Superior temporal gyrus (tissue), 1 donor: Measurements from ENCODE around the gene TMEM178A.
A peak's percentile ranks its signal among the peaks of the same experiment; 100 is the strongest.

ENCODE experiments used
- DNase-seq: peaks from one replicate; pipeline ENCODE4 v3.0.0-alpha.2; 2016; ENCODE audit errors: extremely low spot score

TMEM178A gene

DNA sequence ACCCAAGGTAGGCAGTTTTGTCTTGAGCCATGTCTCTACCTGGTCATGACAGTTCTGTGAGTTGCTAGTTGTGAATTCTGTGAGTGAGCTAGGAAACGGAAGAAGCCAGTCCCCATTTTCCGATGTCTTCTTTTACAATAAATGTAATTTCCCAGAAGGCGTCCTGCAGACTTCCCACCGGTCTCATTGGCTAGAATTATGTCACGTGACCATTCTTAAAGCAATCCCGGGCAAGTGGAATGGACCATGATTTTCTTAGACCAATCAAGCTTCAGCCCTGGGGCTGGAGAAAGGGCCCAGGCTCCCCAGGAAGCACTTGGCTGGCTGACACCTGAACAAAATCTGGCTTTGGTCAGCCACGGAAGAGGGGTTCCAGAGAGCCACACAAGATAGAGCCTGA lies 10.6 kb downstream of the TMEM178A start:
- DNase-seq: no peak

GRCh38 chr2:39678170-39678569 lies 12.5 kb downstream of the TMEM178A start:
- DNase-seq: no peak

- peak; percentile 43 for DNase-seq
Observed at GRCh38 chr2:39679805-39680204, 14.1 kb downstream of the TMEM178A start.

DNA sequence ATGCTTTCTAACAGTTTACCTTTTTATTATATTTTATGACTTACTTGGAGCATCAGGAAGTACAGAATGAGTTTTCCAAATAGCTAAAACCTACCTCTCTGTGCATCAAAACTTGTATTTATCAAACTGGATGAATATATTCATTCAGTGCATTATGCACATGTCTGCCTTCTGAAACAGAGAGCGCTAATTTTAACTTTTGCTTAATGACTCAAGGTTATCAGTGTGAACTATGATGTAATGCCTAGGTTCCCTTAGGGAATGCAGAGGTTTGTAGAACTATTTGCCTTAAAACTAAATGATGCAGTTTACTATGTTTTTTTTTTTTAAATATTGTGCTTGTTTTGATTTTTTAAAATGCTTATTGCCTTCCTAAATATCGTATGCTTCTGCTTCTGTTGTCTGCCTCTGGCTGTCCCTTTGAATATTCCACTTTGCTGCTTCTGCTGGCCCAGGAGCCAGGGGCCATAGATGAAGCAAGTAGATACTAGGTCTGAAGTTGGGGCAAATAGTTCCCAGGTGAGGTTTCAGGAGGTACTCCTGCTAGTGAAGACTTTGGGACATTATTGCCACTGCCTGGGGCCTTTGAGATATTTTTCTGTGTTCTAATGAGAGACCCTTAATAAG lies 16.5 kb downstream of the TMEM178A start:
- DNase-seq: peak; percentile 21

DNA sequence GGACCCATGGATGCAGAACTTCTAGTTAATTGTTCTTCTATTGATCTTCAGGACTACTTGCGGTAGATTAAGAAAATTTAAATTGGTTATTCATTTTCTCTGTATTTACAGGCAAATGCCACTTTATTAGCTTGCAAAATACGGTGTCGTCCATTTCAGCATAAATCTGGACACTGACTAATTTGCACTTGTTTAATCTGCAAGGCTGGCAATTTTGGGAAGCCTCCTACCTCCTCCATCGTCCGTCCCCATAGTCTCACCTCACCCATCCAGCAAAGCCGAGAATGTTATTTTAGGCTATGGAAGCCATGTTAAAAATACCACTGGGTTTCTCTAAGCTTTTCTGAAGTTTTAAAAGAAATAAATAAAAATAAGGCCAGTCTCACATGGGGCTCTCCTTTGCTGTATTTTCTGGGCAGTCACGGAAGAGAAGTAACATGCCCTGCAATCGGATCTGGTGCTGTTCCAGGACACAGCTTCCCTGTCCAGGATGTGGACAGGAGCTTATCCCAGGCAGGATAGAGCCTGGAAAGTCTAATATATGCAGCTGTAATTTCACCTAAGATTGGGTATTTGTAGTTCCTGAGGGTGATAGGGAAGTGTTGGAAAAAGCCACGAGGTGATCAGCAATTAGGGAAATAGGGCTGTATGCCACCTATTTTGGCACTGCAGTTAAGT lies 17.4 kb downstream of the TMEM178A start:
- DNase-seq: no peak

DNA sequence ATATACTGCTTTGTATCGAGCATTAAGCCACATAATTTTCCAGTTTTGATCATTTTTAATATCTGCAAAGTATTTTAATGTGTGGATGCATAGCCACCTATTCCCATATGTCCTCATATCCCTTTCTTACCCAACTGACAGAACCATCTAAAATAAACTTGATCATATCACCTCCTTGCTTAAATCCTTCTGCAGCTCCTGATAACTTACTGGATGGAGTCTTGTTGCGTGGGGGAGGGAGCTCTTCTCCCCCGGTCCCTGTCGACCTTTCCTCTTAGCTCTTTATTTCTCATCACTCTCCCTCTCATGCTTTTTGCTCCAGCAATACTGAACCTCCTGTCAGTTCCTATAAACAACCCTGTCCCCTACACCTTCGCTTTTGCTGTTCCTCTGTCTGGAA lies 18.7 kb downstream of the TMEM178A start:
- no peak for DNase-seq

- DNase-seq: no peak
Observed at GRCh38 chr2:39685126-39685525, 19.4 kb downstream of the TMEM178A start.

- DNase-seq: no peak
Observed at GRCh38 chr2:39686456-39686855, 20.7 kb downstream of the TMEM178A start.

DNA sequence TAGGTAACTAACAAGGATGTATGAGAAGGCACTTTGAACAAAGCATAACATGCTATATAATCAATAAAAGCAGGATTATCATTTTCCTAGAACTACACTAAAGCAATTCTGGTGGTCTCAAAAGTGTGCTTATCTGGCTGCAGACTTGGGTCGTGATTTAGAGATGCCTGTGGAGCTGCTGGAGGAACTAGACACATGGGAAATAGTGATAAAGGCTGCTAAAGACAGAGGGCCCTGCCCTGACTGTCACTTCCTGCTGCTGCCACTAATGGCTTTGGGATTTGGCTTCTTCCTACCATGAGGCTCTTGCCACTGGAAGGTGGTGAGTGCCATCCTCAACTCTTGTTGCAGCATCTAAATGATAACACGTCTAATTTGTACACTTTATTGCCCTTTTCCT lies 22.5 kb downstream of the TMEM178A start:
- DNase-seq: no peak

GRCh38 chr2:39689272-39689841 lies 23.6 kb downstream of the TMEM178A start:
- no peak for DNase-seq

DNA sequence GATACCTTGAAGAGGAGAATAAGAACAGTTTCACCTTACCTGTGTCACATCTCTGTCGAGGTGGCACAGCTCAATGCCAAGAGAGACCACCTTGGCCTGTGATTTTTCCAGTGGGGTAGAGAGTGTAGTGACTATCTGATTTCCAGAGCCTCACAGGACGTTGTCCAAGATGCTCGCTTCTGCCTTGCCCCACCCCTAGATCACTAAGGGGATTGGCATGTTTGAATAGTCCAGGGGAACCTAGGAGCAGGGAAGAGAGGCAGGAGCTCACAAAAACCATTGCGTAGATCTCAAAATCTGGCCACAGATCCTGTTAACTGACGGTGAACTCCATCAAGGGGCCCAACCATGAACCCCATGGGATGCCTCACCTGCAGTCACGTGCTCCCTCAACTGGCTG lies 24.2 kb downstream of the TMEM178A start:
- no peak for DNase-seq

GRCh38 chr2:39693245-39693644 lies 27.5 kb downstream of the TMEM178A start:
- no peak for DNase-seq

- no peak for DNase-seq
Observed at GRCh38 chr2:39696101-39696553, 30.4 kb downstream of the TMEM178A start.

DNA sequence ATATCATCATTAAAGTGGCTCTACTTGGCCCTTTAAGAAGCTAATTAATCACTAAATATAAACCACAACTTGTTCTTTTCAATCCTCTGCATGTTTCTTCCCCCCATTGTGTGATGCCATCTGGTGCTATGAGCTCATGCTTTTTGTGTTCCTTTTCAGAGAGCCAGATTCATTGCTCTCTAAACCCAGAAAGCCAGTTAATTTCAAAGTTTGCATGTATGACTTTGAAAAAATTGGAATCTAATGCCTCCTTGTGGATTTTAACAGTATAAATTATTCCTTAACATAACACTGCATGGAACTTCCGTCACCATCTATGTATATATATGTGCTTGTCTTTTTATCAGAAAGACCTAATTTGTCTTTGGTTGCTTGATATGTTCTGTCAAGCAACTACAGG lies 31.1 kb downstream of the TMEM178A start:
- peak; percentile 88 for DNase-seq

DNA sequence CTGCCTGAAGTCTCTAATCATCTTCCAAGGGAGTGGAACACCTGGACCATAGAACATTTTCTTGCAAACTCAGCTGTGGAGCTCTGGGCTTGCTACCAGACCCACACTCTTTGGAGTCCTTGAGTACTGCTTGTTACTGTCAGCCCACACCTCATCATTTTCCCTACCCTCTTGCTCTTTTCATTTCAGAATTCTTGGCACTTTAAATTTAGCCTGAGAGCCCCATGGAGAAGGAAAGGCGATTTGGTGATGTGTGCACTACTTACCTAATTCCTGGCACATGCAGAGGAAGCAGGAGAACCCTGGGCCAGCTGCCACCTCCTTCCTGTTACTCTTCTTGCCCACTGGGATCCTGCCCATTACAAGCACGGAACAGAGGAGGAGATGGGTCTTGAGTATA lies 31.7 kb downstream of the TMEM178A start:
- no peak for DNase-seq

DNA sequence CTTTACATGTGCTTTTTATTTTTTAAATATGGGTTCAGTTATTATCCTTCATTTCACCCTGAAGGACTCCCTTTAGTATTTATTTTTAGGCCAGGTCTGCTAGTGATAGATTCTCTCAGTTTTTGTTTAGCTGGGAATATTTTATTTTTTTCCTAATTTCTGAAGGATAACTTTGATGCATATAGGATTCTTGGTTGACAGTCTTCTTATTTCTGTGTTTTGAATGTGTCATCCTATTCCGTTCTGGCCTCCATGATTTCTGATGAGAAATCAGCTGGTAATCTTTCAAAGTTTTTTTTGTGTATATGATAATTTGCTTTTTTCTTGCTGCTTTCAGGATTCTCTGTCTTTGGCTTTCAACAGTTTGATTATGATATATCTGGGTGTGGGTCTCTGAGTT lies 35.4 kb downstream of the TMEM178A start:
- no peak for DNase-seq

DNA sequence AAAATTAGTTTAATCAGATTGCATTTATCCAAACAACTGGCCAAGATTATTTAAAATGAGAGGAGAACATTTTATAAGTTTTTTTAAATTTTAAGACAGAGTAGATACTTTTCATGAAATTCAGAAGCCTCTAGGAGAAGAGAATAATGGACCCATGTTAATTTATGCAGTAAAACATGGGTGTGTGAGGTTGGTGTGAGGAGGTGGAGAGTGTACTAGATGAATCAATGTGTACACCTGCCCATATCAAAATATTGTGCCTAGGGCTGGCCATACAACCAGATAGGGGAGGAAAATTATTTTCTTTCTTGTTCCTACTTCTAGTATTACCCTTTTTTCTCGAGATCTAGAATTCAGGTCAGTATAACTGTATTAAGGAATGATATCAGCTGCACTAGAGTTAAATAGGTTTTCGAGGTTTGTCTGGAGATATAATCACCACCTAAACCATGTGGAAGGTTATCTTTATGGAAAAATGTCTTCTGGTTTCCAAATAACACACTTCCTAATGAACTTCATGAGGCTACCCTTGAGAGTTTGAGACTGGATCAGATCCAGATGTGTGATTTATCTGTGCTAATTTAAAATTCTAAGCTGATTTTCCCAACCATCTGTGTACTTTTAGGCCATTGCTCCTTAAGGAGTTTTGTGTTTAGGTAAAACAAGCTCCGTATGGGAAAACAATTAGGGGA lies 37.6 kb downstream of the TMEM178A start:
- DNase-seq: no peak

- no peak for DNase-seq
Observed at GRCh38 chr2:39704540-39704939, 38.8 kb downstream of the TMEM178A start.

DNA sequence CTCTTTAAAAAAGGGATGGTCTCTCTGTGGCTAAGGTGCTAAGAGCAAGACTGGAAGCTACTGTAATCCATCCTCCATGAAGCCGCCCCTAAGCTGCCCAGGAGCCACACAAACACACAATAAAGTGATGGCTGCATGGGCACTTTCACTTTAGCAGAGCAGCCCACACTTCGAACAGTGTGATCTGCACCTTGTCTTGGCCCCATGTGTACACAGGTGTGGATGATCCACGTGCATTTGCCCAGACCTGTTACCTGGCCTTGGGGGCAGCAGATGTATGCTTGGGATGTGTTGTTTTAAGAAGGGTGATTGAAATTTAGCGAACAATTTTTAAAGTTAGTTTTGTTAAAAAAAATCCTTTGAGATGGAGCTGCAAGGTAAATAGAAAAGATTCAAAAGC lies 39.9 kb downstream of the TMEM178A start:
- no peak for DNase-seq

DNA sequence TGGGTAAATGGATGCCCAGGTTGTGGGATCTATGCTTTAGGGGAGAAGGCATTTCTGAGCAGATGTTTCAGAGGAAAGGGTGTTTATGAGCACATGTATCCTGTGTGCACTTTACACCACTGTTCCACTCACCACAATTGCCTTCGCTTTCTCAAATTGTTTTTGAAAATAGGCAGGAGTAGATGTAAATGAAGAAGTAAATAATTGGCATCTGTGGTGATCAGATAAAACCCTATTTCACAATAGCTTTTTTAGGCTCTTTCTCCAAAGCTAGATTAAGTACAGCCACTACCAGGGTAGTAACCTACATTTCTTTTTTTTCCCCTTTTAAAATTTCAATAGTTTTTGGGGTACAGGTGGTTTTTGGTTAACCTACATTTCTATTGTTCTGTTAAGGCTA lies 40.6 kb downstream of the TMEM178A start:
- DNase-seq: no peak

GRCh38 chr2:39706945-39707344 lies 41.2 kb downstream of the TMEM178A start:
- DNase-seq: no peak

GRCh38 chr2:39708003-39708402 lies 42.3 kb downstream of the TMEM178A start:
- no peak for DNase-seq

DNA sequence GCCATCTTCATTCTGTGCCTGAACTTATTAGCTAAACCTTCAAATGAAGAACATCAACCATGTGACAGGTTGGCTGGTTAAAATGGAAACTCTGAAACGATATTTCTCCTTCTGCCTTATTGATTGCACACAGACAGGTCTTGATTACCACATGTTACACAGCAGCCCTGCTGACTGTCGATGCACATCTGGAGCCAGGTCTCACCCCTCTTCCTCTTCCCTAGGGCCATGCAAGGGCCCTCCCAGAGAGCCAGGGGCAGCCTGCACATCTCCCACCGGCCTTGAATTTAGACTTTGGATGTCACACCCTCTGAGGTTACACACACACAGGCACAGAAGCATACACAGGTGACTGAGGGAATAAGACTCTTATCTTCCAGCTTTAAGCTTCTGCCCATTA lies 45.1 kb downstream of the TMEM178A start:
- DNase-seq: no peak
